EH (cell line): ENCODE measurements around the gene ENDOG.
A peak's percentile ranks its signal among the peaks of the same experiment; 100 is the strongest.
"Not testable (repeated sequence)": the region's sequence is repeated elsewhere in the genome, so short reads cannot be mapped to it uniquely, and the experiment has no call there.

ENCODE experiments used
- DNase-seq: peaks from one replicate; pipeline ENCODE4 v3.0.0-alpha.2; 2015; ENCODE audit warnings: low read depth

ENDOG gene

DNA sequence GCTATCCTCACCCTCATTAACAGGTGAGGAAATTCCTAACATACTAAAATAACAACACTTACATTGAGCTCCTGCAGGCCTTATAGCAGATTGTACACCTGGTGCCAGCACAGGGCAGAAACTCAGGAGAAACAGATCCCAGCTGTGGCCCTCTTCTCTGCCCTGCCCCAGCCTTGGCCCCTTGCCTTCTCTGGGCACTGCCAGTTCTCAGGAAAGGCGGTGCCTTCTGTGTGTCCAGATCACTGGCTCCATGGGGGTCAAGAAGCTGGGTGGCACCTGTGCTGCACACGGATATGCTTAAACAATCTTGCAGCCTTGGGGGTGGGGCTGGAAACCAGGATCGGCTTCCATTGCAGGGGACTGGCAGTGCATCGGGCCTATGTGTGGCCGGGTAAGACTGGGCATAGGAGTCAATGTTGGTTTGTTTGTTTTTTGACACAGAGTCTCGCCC, 44.1 kb downstream of the ENDOG start:
- no peak for DNase-seq

DNA sequence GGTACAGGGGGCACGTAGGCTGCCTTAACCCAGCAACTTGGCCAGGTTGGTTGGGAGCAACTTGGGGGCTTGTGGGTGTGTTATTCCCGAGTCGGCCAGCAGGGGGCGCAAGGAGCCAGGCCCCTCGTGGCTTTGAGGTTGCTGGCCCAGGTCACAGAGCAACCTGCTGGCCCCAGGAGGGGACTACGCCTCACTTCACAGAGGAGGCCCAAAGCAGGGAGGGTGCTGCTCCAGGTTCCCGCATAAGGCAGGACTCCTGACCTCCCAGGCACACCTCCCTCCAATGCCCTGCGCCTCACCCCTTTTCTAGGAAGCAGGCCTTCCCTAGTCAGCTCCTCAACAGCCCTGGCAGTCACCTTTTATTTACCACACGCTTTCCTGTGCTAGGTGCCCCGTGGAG, 45.3 kb downstream of the ENDOG start:
- DNase-seq, result peak; percentile 60

DNA sequence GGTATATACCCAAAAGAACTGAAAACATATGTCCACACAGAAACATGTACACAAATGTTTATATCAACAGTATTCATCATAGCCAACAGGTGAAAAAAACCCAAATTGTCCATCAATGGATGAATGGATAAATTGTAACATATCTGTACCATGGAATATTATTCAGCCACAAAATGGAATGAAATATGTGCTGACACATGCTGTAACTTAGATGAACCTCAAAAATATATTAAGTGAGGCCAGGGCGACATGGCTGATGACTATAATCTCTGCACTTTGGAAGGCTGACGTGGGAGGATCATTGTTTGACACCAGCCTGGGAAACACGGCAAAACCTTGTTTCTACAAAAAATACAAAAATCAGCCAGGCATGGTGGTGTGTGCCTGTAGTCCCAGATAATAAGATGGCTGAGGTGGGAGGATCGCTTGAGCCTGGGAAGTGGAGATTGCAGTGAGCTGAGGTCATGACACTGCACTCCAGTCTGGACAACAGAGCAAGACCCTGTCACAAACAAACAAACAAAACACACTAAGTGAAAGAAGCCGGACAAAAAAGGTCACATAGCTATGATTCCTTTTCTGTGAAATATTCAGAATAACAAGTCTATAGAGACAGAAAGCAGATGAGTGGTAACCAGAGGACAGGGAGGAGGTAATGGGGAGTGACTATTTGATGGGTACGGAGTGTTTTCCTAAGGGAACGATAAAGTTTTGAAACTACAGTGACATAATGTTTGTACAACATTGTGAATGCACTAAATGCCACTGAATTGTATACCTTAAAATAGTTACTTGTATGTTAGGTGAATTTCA, 52.0 kb downstream of the ENDOG start:
- DNase-seq, result no peak

DNA sequence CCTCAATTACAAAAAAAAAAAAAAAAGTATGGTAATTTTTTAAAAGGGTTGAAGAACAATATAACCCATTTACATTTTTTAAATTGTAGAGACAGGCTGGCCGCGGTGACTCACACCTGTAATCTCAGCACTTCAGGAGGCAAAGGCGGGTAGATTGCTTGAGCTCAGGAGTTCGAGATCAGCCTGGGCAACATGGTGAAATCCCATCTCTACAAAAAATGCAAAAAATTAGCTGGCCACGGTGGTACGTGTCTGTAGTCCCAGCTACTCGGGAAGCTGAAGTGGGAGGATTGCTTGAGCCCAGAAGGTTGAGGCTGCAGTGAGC, 52.6 kb downstream of the ENDOG start:
- DNase-seq, result not testable (repeated sequence)
